ENCODE results near the gene FNDC3A.

The FNDC3A gene

DNA sequence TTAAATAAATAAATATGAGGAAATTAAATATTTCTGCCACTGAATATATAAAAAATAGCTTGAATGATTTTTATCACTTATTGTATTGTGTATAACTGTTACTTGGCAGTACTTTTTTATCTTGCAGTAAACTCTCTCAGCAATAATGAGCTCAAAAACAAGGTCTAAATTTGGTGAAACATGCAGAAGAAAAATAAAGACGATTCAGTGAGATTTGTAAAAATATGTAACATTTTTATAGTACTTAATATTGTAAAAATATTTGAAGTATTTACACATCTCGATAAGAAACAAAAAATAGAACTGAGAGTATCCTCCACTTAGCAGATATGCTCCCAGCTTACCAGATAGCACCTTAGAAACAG is 123.8 kb downstream of the FNDC3A start:
- peaks cover 0 to 3% (median 0%) of the 10 kb centered on the region in 11 experiments; a peak in 1 of 22 replicates for H4K20me1 ChIP-seq
- no peak overlapping the region for H3K4me3 ChIP-seq
- no peak overlapping the region for H3K9ac ChIP-seq
- peaks cover 20 to 34% (median 29%) of the 10 kb centered on the region in 10 experiments for H3K4me1 ChIP-seq
- no peaks in the 10 kb centered on the region for H3K27me3 ChIP-seq
- H3K9me3 ChIP-seq (replicated peaks in 1 of 11) = no peaks in the 10 kb centered on the region
- TF ChIP-seq Cebpa-rat (IDR thresholded peaks at IDR 0.05) = no peak
- peak overlapping the region in 1 of 11 experiments; percentile 21; a peak in 1 of 22 replicates for H3K4me2 ChIP-seq
- no peak overlapping the region for H3K27ac ChIP-seq
- peaks cover 0 to 1% (median 0%) of the 10 kb centered on the region in 11 experiments; a peak in 2 of 22 replicates for H3K36me3 ChIP-seq

DNA sequence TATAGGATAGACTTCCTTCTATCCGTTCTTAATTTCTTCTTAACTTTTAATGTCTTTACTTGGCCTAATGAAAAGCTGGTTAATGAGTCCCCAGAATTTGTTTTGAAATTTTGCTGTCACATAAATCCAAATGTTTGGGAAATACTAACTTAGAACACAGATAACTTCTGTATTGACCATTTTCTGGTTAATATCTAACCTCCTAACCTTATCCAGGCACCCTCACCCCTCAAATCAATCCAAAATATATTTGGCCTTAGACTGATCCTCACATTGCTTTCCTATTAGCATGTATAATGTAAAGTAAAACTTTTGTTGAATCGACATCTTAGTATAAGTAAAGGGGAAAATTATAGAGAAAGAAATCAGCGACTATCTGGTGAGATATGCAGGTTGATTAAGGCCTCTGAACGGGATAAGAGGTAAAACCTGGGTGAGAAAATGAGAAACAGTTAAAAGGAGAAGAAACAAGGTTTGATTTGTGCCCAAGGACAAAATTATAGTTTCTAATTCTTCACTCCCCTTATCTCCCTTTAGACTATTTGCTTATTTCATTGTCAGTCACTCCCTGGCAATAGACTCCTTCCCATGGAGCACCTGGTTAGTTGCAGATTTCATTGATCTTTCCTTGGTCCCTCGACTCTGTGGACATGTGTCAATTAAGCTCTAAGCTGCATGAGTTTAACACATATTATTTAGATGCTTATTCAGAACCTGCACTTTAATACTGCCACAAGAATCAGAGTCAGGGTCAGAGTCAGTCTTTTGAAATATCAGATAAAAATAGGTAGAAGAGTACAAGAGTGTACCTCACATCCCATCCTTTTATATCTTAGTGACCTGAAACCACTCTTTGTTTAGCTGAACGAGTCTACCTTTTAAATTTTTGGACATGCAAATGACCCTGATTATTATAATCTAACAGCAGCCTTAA is 125.2 kb downstream of the FNDC3A start:
- H3K27ac ChIP-seq = no peak overlapping the region
- H3K4me1 ChIP-seq = peaks cover 17 to 33% (median 27%) of the 10 kb centered on the region in 10 experiments
- H3K4me3 ChIP-seq = no peak overlapping the region
- TF ChIP-seq Cebpa-rat (IDR thresholded peaks at IDR 0.05) = no peak
- H4K20me1 ChIP-seq = peaks cover 0 to 3% (median 0%) of the 10 kb centered on the region in 11 experiments; a peak in 1 of 22 replicates
- H3K27me3 ChIP-seq = no peaks in the 10 kb centered on the region
- H3K9me3 ChIP-seq (replicated peaks in 1 of 11) = no peaks in the 10 kb centered on the region
- no peak overlapping the region for H3K4me2 ChIP-seq
- peaks cover 0 to 5% (median 0%) of the 10 kb centered on the region in 11 experiments; a peak in 3 of 22 replicates for H3K36me3 ChIP-seq
- H3K9ac ChIP-seq = no peak overlapping the region

DNA sequence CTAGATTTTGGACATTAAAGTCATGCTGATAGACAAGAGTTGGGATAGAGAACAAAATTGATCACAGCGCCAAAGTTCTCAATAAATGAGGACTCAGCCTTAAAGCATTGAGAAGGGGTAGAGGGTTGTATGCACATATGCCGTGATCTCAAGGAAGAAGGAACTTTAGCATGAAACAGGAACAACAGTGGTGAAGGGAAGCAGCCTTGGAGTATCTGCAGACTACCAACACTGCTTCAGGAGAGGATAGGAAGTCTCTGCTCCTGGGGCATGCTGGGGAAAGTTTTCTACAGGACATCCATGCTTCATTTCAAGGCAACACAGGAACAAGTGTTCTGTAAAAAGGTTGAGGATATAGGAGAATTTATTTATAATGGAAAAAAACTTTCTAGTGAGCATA is 132.5 kb downstream of the FNDC3A start:
- Histone ChIP-seq H3K27me3 (no peaks in the 10 kb centered on the region), H3K9ac (no peak overlapping the region), H3K36me3 (peaks cover 0 to 9% (median 0%) of the 10 kb centered on the region in 11 experiments; a peak in 4 of 22 replicates), H3K9me3 (replicated peaks in 1 of 11) (no peaks in the 10 kb centered on the region), H3K4me3 (no peak overlapping the region), H3K27ac (no peak overlapping the region), H4K20me1 (no peaks in the 10 kb centered on the region), H3K4me1 (peaks cover 11 to 53% (median 25%) of the 10 kb centered on the region in 10 experiments; a peak in 19 of 20 replicates), H3K4me2 (peak overlapping the region in 3 of 11 experiments; percentile 24 to 69 (median 63); a peak in 6 of 22 replicates)
- no peak for TF ChIP-seq Cebpa-rat (IDR thresholded peaks at IDR 0.05)

DNA sequence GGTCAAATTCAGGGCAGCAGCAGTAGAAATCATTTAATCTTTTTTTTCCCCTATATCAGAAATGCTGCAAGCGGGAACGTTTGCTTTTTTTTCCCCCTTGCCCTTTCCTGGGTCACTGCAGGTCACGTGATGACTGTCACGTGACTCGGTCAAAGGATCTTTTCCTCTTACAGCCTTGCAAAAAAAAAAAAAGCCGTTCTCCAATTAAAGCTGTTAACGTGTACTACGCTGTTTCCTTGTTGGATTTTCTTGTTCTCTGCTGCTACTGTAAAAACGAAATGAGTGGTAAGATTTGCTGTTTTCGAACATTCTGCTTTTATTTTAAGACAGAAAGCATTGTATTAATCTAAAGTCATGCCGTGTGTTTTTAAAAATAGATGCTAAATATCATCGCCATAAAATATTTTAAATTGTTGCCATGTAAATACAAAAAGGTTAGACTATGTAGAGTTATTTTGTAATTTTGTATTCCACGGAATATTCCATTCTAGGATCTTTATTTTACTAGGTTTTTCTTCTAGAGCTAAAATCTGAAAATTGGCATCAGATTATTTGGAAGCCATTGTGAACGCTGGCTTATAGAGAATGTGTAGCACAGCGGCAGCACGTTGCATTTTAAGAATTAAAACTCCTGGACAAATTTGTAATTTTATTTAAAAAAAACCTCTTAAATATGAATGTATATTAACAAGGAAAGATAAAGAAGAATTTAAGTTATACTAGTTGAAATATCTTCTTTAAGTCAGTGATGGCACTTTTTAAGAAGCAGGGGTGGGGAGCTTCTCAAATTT is 134.6 kb downstream of the FNDC3A start:
- H3K27me3 ChIP-seq = no peaks in the 10 kb centered on the region
- H3K4me1 ChIP-seq = peaks cover 16 to 60% (median 32%) of the 10 kb centered on the region in 10 experiments
- H3K36me3 ChIP-seq = peaks cover 6 to 17% (median 10%) of the 10 kb centered on the region in 11 experiments
- no peaks in the 10 kb centered on the region for H4K20me1 ChIP-seq
- H3K4me2 ChIP-seq = peak overlapping the region; percentile 68 to 87 (median 75)
- H3K27ac ChIP-seq = peak overlapping the region; percentile 46 to 81 (median 71); a peak in 21 of 22 replicates
- peak overlapping the region; percentile 66 to 79 (median 74) for H3K9ac ChIP-seq
- H3K4me3 ChIP-seq = peak overlapping the region; percentile 54 to 71 (median 63)
- no peak for TF ChIP-seq Cebpa-rat (IDR thresholded peaks at IDR 0.05)
- H3K9me3 ChIP-seq (replicated peaks in 1 of 11) = no peaks in the 10 kb centered on the region

DNA sequence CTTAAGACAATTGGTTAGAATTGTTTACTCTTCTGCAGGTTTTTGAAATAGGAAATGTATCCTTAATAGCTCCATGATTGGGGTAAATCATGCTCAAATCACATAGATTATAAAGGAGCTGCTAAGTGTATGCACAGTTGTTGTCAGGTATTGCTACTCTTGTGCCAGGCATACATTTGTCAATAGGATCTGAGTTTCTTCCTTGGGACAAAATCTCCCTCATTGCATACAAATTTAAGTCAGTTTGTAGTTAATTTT is 135.1 kb downstream of the FNDC3A start:
- Histone ChIP-seq H3K4me3 (peak overlapping the region; percentile 54 to 71 (median 63)), H3K36me3 (peaks cover 11 to 20% (median 15%) of the 10 kb centered on the region in 11 experiments), H3K4me2 (peak overlapping the region; percentile 68 to 87 (median 75)), H3K9ac (peak overlapping the region; percentile 66 to 79 (median 74); a peak in 21 of 22 replicates), H3K27me3 (no peaks in the 10 kb centered on the region), H3K27ac (peak overlapping the region; percentile 46 to 81 (median 71); a peak in 19 of 22 replicates), H3K4me1 (peaks cover 16 to 60% (median 32%) of the 10 kb centered on the region in 10 experiments), H4K20me1 (no peaks in the 10 kb centered on the region), H3K9me3 (replicated peaks in 1 of 11) (peaks cover 0 to 4% (median 0%) of the 10 kb centered on the region in 11 experiments; a peak in 1 of 22 replicates)
- no peak for TF ChIP-seq Cebpa-rat (IDR thresholded peaks at IDR 0.05)

DNA sequence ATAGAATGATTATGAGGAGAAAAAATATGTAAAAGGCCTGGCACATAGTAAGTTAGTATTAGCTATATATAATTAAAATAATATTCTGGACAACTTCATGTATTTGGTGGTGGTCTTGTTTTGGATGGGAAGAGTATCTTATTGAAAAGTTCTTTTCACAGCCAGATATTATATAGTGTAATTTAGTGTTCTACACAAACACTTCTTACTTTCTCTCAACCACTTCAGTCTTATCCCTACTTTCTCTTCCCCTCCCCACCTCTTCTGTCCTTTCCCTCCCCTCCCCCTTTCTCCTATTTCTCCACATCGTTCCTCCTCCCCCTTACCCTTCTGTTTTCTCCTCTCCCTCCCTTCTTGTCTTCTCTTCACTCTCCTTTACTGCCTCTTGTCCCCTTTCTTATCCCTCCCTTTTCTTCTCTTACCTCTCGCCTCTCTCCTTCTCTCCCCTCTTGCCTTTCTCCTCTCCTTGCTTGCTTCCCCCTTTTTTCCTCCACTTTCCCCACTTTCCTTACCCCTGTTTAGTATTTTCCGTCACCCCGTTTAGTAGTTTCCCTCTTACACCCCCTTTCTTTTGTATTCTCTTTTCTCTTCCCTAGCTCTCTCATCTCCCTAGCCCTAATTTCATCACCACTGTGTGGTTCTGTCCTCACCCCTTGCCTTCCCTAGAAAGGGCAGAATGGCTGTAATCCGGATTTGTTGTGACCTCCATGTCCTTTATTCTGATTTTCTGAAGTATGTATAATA is 137.2 kb downstream of the FNDC3A start:
- peak overlapping the region in 9 of 11 experiments; percentile 1 to 57 (median 48); a peak in 7 of 22 replicates for H3K27ac ChIP-seq
- no peak overlapping the region for H3K4me3 ChIP-seq

DNA sequence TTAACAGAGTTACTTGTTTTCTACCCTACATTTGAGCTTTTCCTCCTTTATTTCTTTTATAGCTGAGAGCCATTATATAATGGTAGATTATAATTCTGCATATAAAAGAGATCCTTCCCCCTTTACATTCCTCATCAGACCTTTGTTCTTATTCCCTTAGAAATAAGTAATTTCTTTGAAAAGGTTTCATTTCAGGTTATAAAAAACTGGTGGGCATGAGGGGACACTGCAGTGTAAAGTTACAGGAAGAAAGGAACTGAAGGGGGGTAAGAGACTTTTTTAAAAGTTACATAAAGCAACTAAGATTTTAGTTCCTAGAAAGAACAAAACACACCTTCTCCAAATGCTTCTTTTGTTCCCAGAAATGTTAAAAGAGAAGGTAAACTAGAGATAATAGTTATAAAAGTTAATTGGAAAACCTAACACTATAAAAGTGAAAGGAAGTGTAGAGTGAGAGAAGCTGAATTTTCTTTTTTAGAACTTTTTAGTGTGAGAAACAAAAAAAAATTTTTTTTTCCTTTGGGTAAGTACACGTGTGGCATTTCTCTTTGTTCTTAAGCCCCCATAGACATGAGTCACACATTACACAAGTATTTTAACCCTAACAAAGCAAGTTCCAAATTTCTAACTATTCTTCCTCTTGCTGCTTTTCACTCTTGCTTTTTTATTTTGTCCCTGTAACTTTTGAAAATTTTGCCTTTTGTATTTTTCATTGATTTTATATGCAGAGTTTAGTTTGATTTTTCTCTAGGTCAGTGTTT is 138.0 kb downstream of the FNDC3A start:
- Histone ChIP-seq H3K36me3 (peaks cover 40 to 44% (median 43%) of the 10 kb centered on the region in 11 experiments), H3K27me3 (no peaks in the 10 kb centered on the region), H3K4me3 (no peak overlapping the region), H3K4me1 (peaks cover 12 to 48% (median 31%) of the 10 kb centered on the region in 10 experiments), H4K20me1 (no peaks in the 10 kb centered on the region), H3K9me3 (replicated peaks in 1 of 11) (peaks cover 10 to 30% (median 23%) of the 10 kb centered on the region in 11 experiments), H3K9ac (peak overlapping the region in 2 of 11 experiments; percentile 3 to 33; a peak in 5 of 22 replicates), H3K4me2 (peak overlapping the region in 10 of 11 experiments; percentile 2 to 87 (median 39); a peak in 16 of 22 replicates), H3K27ac (peak overlapping the region in 10 of 11 experiments; percentile 0 to 57 (median 38); a peak in 12 of 22 replicates)
- TF ChIP-seq Cebpa-rat (IDR thresholded peaks at IDR 0.05) = no peak

More for the DNA sequence above, 137.2 kb downstream of the FNDC3A start:
- Histone ChIP-seq H3K9me3 (replicated peaks in 1 of 11) (peaks cover 2 to 22% (median 16%) of the 10 kb centered on the region in 11 experiments; a peak in 21 of 22 replicates), H3K36me3 (peaks cover 32 to 36% (median 36%) of the 10 kb centered on the region in 11 experiments), H3K9ac (peak overlapping the region in 2 of 11 experiments; percentile 3 to 33; a peak in 4 of 22 replicates), H3K4me1 (peaks cover 16 to 55% (median 32%) of the 10 kb centered on the region in 10 experiments), H4K20me1 (no peaks in the 10 kb centered on the region), H3K27me3 (no peaks in the 10 kb centered on the region), H3K4me2 (peak overlapping the region; percentile 2 to 87 (median 40); a peak in 18 of 22 replicates)
- no peak for TF ChIP-seq Cebpa-rat (IDR thresholded peaks at IDR 0.05)
